Rectal smooth muscle tissue (tissue), 1 donor: ENCODE measurements around the gene AGAP1.

Source experiments
- H3K27ac ChIP-seq: one replicate; pipeline ENCODE4 v1.7.0; 2013; ENCODE audit warnings: low read depth, low read length, inconsistent platforms
- H3K27me3 ChIP-seq: one replicate; pipeline ENCODE4 v1.7.0; 2013; ENCODE audit warnings: low read length; ENCODE audit not compliant: control insufficient read depth, insufficient read depth
- H3K36me3 ChIP-seq: one replicate; pipeline ENCODE4 v1.7.0; 2013; ENCODE audit warnings: low read length; ENCODE audit not compliant: control insufficient read depth, insufficient read depth
- H3K4me1 ChIP-seq: one replicate; pipeline ENCODE4 v1.7.0; 2013; ENCODE audit warnings: low read length; ENCODE audit not compliant: control insufficient read depth, insufficient read depth
- H3K4me3 ChIP-seq: one replicate; pipeline ENCODE4 v1.7.0; 2013; ENCODE audit warnings: low read length
- H3K9ac ChIP-seq: one replicate; pipeline ENCODE4 v1.7.0; 2013; ENCODE audit warnings: low read length

The AGAP1 gene

GRCh38 chr2:235811446-235812184 is 317.8 kb downstream of the AGAP1 start:
- peaks cover 6% of the 10 kb centered on the region for H3K36me3 ChIP-seq
- H3K27me3 ChIP-seq = no peaks in the 10 kb centered on the region
- no peak overlapping the region for H3K27ac ChIP-seq
- no peak overlapping the region for H3K9ac ChIP-seq
- no peaks in the 10 kb centered on the region for H3K4me1 ChIP-seq
- H3K4me3 ChIP-seq = no peak overlapping the region

DNA sequence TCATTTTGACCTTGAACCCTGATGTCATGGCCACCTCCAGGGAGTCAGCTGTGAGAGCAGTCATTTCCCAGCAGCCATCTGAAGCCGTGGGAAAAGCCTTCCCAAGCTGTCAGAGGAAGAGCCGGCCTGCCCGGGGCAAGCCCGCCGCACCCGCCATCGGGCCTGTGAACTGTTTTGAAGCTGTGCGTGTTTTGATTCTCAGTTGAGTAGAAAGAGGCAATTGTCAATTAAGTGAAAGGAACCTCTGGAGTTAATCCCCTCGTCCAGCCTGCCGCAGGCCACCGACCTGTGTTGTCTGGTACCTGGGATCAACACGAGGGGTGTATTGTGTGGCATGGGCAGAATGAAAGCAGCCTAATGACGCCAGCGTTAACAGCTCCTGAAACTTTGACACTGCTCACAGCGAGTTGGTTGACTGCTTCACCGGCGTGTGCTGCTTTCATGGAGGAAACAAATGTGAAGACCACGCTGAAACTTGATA is 318.4 kb downstream of the AGAP1 start:
- no peak overlapping the region for H3K9ac ChIP-seq
- H3K27me3 ChIP-seq = no peaks in the 10 kb centered on the region
- peaks cover 6% of the 10 kb centered on the region for H3K36me3 ChIP-seq
- H3K27ac ChIP-seq = no peak overlapping the region
- peaks cover 5% of the 10 kb centered on the region for H3K4me1 ChIP-seq
- H3K4me3 ChIP-seq = no peak overlapping the region

- Histone ChIP-seq H3K4me1 (peaks cover 9% of the 10 kb centered on the region), H3K36me3 (peaks cover 6% of the 10 kb centered on the region), H3K9ac (no peak overlapping the region), H3K4me3 (no peak overlapping the region), H3K27ac (no peak overlapping the region), H3K27me3 (no peaks in the 10 kb centered on the region)
Measured at GRCh38 chr2:235813398-235813797, 319.6 kb downstream of the AGAP1 start.

- Histone ChIP-seq H3K4me3 (no peak overlapping the region), H3K27ac (no peak overlapping the region), H3K9ac (no peak overlapping the region), H3K4me1 (peaks cover 9% of the 10 kb centered on the region), H3K36me3 (no peaks in the 10 kb centered on the region), H3K27me3 (no peaks in the 10 kb centered on the region)
Measured at GRCh38 chr2:235820571-235820970, 326.7 kb downstream of the AGAP1 start.

GRCh38 chr2:235824331-235824730 is 330.5 kb downstream of the AGAP1 start:
- no peak overlapping the region for H3K27ac ChIP-seq

DNA sequence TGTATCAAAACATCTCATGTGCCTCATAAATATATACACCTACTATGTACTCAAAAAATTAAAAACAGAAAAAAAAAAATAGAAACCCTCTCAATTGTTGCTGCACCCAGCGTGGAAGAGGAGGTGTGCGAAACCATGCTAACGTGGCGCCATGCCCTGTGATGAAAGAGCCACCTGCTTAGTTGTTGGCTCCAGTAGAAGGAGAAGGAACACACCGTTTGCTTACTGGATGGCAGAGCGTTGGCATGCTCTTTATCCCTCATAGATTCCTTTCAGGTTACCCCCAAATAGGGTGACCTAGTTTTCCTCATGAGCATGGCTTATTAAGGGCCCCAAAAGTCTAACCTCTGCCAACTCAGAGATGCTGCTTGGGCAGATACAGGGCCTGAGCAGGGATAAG is 332.1 kb downstream of the AGAP1 start:
- Histone ChIP-seq H3K36me3 (peaks cover 4% of the 10 kb centered on the region), H3K4me1 (no peaks in the 10 kb centered on the region), H3K27me3 (no peaks in the 10 kb centered on the region), H3K4me3 (no peak overlapping the region), H3K27ac (no peak overlapping the region), H3K9ac (no peak overlapping the region)

More at GRCh38 chr2:235824331-235824730, 330.5 kb downstream of the AGAP1 start:
- Histone ChIP-seq H3K9ac (no peak overlapping the region), H3K36me3 (peaks cover 4% of the 10 kb centered on the region), H3K27me3 (no peaks in the 10 kb centered on the region), H3K4me1 (no peaks in the 10 kb centered on the region), H3K4me3 (no peak overlapping the region)

DNA sequence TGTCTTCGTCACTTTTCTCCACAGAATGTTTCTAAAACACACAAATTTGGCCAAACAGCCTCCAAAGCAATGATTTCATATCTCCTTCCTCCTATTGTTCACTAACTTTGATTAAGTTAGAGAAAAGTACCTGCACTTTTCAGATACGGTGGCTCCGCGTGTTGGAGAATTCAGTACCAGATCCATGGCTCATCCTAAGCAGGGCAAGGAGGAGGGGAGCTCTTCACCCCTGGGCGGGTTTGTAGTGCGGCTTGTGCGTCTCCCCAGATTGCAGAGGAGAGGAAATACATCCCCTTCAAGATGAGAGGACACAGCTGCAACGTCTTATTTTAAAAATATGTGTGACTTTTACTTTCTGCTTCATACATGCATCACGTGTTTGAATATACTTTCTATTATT is 333.0 kb downstream of the AGAP1 start:
- Histone ChIP-seq H3K4me1 (no peaks in the 10 kb centered on the region), H3K4me3 (no peak overlapping the region), H3K27me3 (no peaks in the 10 kb centered on the region), H3K36me3 (peaks cover 4% of the 10 kb centered on the region), H3K27ac (no peak overlapping the region), H3K9ac (no peak overlapping the region)

DNA sequence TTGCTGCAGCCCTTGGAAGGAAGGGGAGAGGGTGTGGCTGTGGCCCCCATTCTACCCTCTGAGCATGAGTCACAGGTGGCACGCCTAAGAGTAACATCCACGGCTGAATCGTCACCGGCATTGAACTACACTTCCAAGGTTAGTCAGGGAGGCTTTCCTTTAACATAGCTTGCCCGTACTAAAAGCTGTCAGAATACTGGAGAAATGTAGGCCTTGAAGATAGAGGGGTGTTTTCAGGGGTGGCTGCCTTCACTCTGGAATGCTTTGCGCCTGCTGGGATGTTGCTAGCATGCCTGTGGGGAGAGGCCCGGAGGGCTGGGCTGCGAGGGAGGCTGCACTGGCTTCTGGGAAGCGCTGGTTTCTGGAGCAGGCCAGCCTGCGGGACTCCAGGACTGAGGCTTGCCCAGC is 333.7 kb downstream of the AGAP1 start:
- Histone ChIP-seq H3K27ac (no peak overlapping the region), H3K9ac (no peak overlapping the region), H3K4me3 (no peak overlapping the region), H3K36me3 (peaks cover 4% of the 10 kb centered on the region), H3K4me1 (no peaks in the 10 kb centered on the region), H3K27me3 (no peaks in the 10 kb centered on the region)

- Histone ChIP-seq H3K36me3 (peaks cover 4% of the 10 kb centered on the region), H3K9ac (no peak overlapping the region), H3K27me3 (no peaks in the 10 kb centered on the region), H3K4me1 (no peaks in the 10 kb centered on the region), H3K27ac (no peak overlapping the region), H3K4me3 (no peak overlapping the region)
Measured at GRCh38 chr2:235829726-235830125, 335.9 kb downstream of the AGAP1 start.

DNA sequence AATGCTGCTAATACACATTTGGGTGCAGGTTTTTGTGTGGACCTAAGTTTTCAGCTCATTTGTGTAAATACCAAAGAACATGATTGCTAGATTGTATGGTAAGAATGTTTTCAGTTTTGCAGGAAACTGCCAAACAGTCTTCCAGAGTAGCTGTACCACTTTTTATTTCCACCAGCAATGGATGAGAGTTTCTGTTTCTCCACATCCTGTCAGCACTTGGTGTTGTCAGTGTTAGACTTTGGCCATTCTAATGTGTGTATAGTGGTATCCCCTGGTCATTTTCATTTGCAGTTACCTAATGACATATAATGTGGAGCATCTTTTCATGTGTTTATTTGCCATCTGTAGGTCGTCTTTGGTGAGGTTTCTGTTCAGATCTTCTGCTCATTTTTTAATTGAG is 337.9 kb downstream of the AGAP1 start:
- Histone ChIP-seq H3K4me3 (no peak overlapping the region), H3K9ac (no peak overlapping the region), H3K27me3 (no peaks in the 10 kb centered on the region), H3K36me3 (peaks cover 4% of the 10 kb centered on the region), H3K4me1 (no peaks in the 10 kb centered on the region), H3K27ac (no peak overlapping the region)

DNA sequence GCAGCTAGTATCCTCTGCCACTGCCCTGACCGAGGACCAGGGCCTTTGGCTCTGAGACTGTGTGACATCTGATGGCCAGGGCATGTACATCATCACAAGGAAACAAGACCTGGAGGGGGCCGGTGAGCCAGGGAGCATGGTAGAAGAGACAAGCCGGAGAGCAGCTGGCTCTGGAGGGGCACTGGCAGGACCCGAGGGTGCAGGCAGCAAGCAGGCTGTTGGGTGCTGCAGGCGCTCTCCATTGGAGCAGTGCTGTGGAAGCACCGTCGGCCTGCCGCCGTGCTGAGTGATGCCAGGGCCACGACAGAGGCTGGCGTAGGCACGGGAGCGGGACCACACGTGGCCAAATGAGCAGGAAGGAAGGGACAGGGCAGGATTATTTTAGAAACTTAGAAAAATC is 339.1 kb downstream of the AGAP1 start:
- H3K27ac ChIP-seq = no peak overlapping the region
- no peak overlapping the region for H3K9ac ChIP-seq
- no peaks in the 10 kb centered on the region for H3K27me3 ChIP-seq
- no peak overlapping the region for H3K4me3 ChIP-seq
- no peaks in the 10 kb centered on the region for H3K4me1 ChIP-seq
- H3K36me3 ChIP-seq = peaks cover 4% of the 10 kb centered on the region

DNA sequence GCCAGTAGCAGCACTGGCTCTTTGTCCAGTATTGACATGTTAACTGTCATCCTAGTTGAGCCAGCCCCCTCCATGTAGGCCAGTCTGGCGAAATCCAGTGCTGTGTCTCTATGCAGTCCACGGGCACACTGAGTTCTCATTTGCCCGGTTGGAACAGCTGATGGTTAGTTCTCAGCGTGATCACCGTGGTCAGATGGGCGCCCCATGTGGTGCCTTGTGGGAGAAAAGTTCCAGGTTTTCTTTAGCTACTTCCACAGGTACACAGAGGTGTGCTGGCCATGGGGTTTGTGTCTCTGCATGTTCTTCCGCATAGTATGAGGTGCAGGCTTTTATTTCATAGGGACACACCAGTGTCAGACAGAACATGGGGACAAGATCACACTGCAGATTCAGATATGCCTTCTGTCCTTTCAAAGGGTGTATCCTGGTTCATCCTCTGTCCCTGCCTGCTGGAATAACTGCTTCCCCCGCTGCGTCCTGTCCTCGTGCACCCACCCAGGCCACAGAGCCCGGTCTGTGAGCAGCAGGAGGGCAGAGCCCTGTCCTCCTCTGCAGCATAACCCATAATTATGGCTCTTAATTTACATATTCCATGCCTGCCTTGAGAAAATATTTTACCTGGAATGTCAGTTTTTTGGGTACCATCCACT is 340.3 kb downstream of the AGAP1 start:
- Histone ChIP-seq H3K9ac (no peak overlapping the region), H3K4me1 (no peaks in the 10 kb centered on the region), H3K36me3 (no peaks in the 10 kb centered on the region), H3K4me3 (no peak overlapping the region), H3K27me3 (no peaks in the 10 kb centered on the region), H3K27ac (no peak overlapping the region)

- no peak overlapping the region for H3K27ac ChIP-seq
- H3K4me3 ChIP-seq = no peak overlapping the region
- no peaks in the 10 kb centered on the region for H3K4me1 ChIP-seq
- H3K27me3 ChIP-seq = no peaks in the 10 kb centered on the region
- no peaks in the 10 kb centered on the region for H3K36me3 ChIP-seq
- H3K9ac ChIP-seq = no peak overlapping the region
Measured at GRCh38 chr2:235834781-235835180, 340.9 kb downstream of the AGAP1 start.
